Smooth muscle cell (in vitro differentiated cells): ENCODE data around the gene EEF2KMT. TPM values are rescaled to one million over a fixed set of nuclear protein-coding genes. Genes with fewer than 3 reads are reported as not detected.
"Not testable (repeated sequence)": the region's sequence is repeated elsewhere in the genome, so short reads cannot be mapped to it uniquely, and the experiment has no call there.

Experiments
- DNase-seq: peaks from one replicate; lab custom pipeline; 2025; ENCODE audit not compliant: unreplicated experiment; lab: John Stamatoyannopoulos, UW
- H2AFZ ChIP-seq: fragments of 200-600 bp; sonication (generic); 2 replicates; pipeline ENCODE4 v1.6.0; 2016; ENCODE audit warnings: antibody characterized with exemption, low read depth, mild to moderate bottlenecking
- H3F3A ChIP-seq: fragments of 200-600 bp; sonication (generic); 2 replicates; pipeline ENCODE4 v1.6.0; 2017; ENCODE audit warnings: antibody characterized with exemption, low read depth
- H3K27ac ChIP-seq: fragments of 200-600 bp; sonication (generic); 2 replicates; pipeline ENCODE4 v1.5.1; 2016; ENCODE audit warnings: low read depth, mild to moderate bottlenecking
- H3K27me3 ChIP-seq: fragments of 200-600 bp; sonication (generic); 2 replicates; pipeline ENCODE4 v1.6.1; 2016; ENCODE audit warnings: low read depth, mild to moderate bottlenecking
- H3K36me3 ChIP-seq: fragments of 200-600 bp; sonication (generic); 2 replicates; pipeline ENCODE4 v1.5.1; 2016; ENCODE audit warnings: low read depth
- H3K4me1 ChIP-seq: fragments of 200-600 bp; sonication (generic); 2 replicates; pipeline ENCODE4 v1.5.1; 2016; ENCODE audit warnings: low read depth
- H3K4me2 ChIP-seq: fragments of 200-600 bp; sonication (generic); 2 replicates; pipeline ENCODE4 v1.6.0; 2016; ENCODE audit warnings: mild to moderate bottlenecking
- H3K4me3 ChIP-seq: fragments of 200-600 bp; sonication (generic); 2 replicates; pipeline ENCODE4 v1.5.1; 2016; ENCODE audit warnings: mild to moderate bottlenecking
- H3K79me2 ChIP-seq: fragments of 200-600 bp; sonication (generic); 2 replicates; pipeline ENCODE4 v1.6.0; 2016; ENCODE audit warnings: low read depth, mild to moderate bottlenecking
- H3K9ac ChIP-seq: fragments of 200-600 bp; sonication (generic); 2 replicates; pipeline ENCODE4 v1.6.0; 2016; ENCODE audit warnings: low read depth
- H3K9me3 ChIP-seq: fragments of 200-600 bp; sonication (generic); replicated peaks from 2 replicates; pipeline ENCODE4 v1.5.1; 2016; ENCODE audit warnings: low read depth
- H4K20me1 ChIP-seq: fragments of 200-600 bp; sonication (generic); 2 replicates; pipeline ENCODE4 v1.6.0; 2016; ENCODE audit warnings: low read depth
- CTCF ChIP-seq: fragments of 200-600 bp; sonication (generic); IDR thresholded peaks from 2 replicates; pipeline ENCODE4 v1.5.1; 2017; ENCODE audit warnings: borderline replicate concordance, mild to moderate bottlenecking, antibody characterized with exemption; ENCODE audit not compliant: insufficient read depth, poor library complexity, severe bottlenecking
- WGBS: methylation state at CpG from one replicate; pipeline ENCODE4 v1.1.7; 2016; ENCODE audit warnings: low lambda C conversion rate; 5-methylcytosine and 5-hydroxymethylcytosine counted together
- polyA plus RNA-seq: library from polyadenylated mRNA; unstranded; fragments of >200 nt; fragmentation: Nextera tagmentation; extraction: Ambion mirVana; gene quantifications from 2 replicates; pipeline ENCODE4 v1.2.1, GENCODE V29; 2016
- total RNA-seq: library from RNA; depleted of rRNA; stranded (reverse); fragments of >200 nt; gene quantifications from 2 replicates; pipeline ENCODE4 v1.2.3, GENCODE V29; 2014

Gene EEF2KMT
- total and polyA plus RNA-seq, 2 experiments from 2014 or later: 6.2 to 9.9 TPM

GRCh38 chr16:5054876-5055865 is 42.4 kb downstream of the EEF2KMT start:
- Histone ChIP-seq H3K4me3 (no peak overlapping the region), H3K79me2 (no peaks in the 10 kb centered on the region), H3K27ac (no peak overlapping the region), H3K9ac (no peak overlapping the region), H2AFZ (no peak overlapping the region), H3F3A (no peaks in the 10 kb centered on the region), H3K36me3 (no peaks in the 10 kb centered on the region), H3K4me2 (no peak overlapping the region), H3K27me3 (no peaks in the 10 kb centered on the region), H3K9me3 (no peaks in the 10 kb centered on the region), H4K20me1 (no peaks in the 10 kb centered on the region), H3K4me1 (peaks cover 9% of the 10 kb centered on the region)
- no peak for TF ChIP-seq CTCF
- no peak for DNase-seq
- 91% methylated on average over 16 of the region's 16 CpGs for WGBS

GRCh38 chr16:5046914-5047313 is 50.7 kb downstream of the EEF2KMT start:
- Histone ChIP-seq H3F3A (no peaks in the 10 kb centered on the region), H4K20me1 (no peaks in the 10 kb centered on the region), H3K27me3 (no peaks in the 10 kb centered on the region), H3K9me3 (no peaks in the 10 kb centered on the region), H3K9ac (no peak overlapping the region), H3K36me3 (no peaks in the 10 kb centered on the region), H3K27ac (no peak overlapping the region), H3K4me2 (no peak overlapping the region), H3K79me2 (no peaks in the 10 kb centered on the region), H2AFZ (no peak overlapping the region), H3K4me1 (no peaks in the 10 kb centered on the region), H3K4me3 (no peak overlapping the region)
- 87% methylated on average over 2 of the region's 2 CpGs for WGBS
- TF ChIP-seq CTCF: no peak
- DNase-seq: no peak

GRCh38 chr16:5045499-5046115 is 52.0 kb downstream of the EEF2KMT start:
- DNase-seq: no peak
- Histone ChIP-seq H3K4me2 (no peak overlapping the region), H3K9me3 (no peaks in the 10 kb centered on the region), H3K79me2 (no peaks in the 10 kb centered on the region), H3K4me1 (no peaks in the 10 kb centered on the region), H2AFZ (no peak overlapping the region), H3K4me3 (no peak overlapping the region), H4K20me1 (peaks cover 3% of the 10 kb centered on the region), H3K27ac (no peak overlapping the region), H3K27me3 (no peaks in the 10 kb centered on the region), H3K36me3 (no peaks in the 10 kb centered on the region), H3F3A (no peaks in the 10 kb centered on the region), H3K9ac (no peak overlapping the region)
- no peak for TF ChIP-seq CTCF
- whole genome bisulfite sequencing: 87% methylated on average over 10 of the region's 10 CpGs

- H3K36me3 ChIP-seq, DNase-seq, H3K4me1 ChIP-seq, H3K27me3 ChIP-seq, H3K79me2 ChIP-seq, H3K4me3 ChIP-seq, H2AFZ ChIP-seq, H3K9me3 ChIP-seq, H4K20me1 ChIP-seq, H3K9ac ChIP-seq, H3F3A ChIP-seq, H3K4me2 ChIP-seq, H3K27ac ChIP-seq: not testable (repeated sequence)
- 91% methylated on average over 11 of the region's 11 CpGs for WGBS
Observed at GRCh38 chr16:5044581-5044980, 53.0 kb downstream of the EEF2KMT start.
